DND-41 (cell line): ENCODE results near the gene TNC.

ENCODE experiments used
- ATAC-seq: fragments of 200-7000 bp; cut with Tn5 transposase; 3 replicates; pipeline ENCODE4 v1.9.1; 2021; ENCODE audit warnings: low read depth; ENCODE audit not compliant: insufficient read depth
- DNase-seq: peaks from one replicate; pipeline ENCODE4 v3.0.0-alpha.2; 2020
- H2AFZ ChIP-seq: 2 replicates; pipeline ENCODE4 v1.6.0; 2012; ENCODE audit warnings: low read depth, low read length
- H3K27ac ChIP-seq: 2 replicates; pipeline ENCODE4 v1.5.1; 2012; ENCODE audit warnings: low read length, inconsistent platforms
- H3K27me3 ChIP-seq: fragments of 200-600 bp; sonication (generic); 2 replicates; pipeline ENCODE4 v1.6.0; 2012; ENCODE audit warnings: low read length, mild to moderate bottlenecking, inconsistent platforms; ENCODE audit not compliant: insufficient read depth, poor library complexity
- H3K36me3 ChIP-seq: 2 replicates; pipeline ENCODE4 v1.5.1; 2012; ENCODE audit warnings: low read length, inconsistent platforms; ENCODE audit not compliant: insufficient read depth
- H3K4me1 ChIP-seq: 2 replicates; pipeline ENCODE4 v1.5.1; 2012; ENCODE audit warnings: mild to moderate bottlenecking, low read length; ENCODE audit not compliant: insufficient read depth
- H3K4me2 ChIP-seq: 2 replicates; pipeline ENCODE4 v1.6.0; 2012; ENCODE audit warnings: mild to moderate bottlenecking, moderate library complexity, low read length, inconsistent platforms; ENCODE audit not compliant: insufficient read depth
- H3K4me3 ChIP-seq, 2 experiments: fragments of 200-600 bp in 1 of 2; shearing (Covaris generic) in 1 of 2; 2 replicates each; pipeline ENCODE4 v1.5.1; 2012 to 2016; ENCODE audit warnings: inconsistent platforms in 2 of 2, low read length in 2 of 2, mild to moderate bottlenecking in 2 of 2, low read depth in 1 of 2, moderate library complexity in 1 of 2
- H3K79me2 ChIP-seq: 2 replicates; pipeline ENCODE4 v1.6.0; 2012; ENCODE audit warnings: low read length, inconsistent platforms; ENCODE audit not compliant: insufficient read depth
- H3K9ac ChIP-seq: 2 replicates; pipeline ENCODE4 v1.6.0; 2012; ENCODE audit warnings: low read depth, mild to moderate bottlenecking, inconsistent platforms, low read length, moderate library complexity
- H3K9me3 ChIP-seq: 2 replicates; pipeline ENCODE4 v1.5.1; 2012; ENCODE audit warnings: low read length, moderate library complexity, mild to moderate bottlenecking, inconsistent platforms; ENCODE audit not compliant: insufficient read depth, severe bottlenecking
- H4K20me1 ChIP-seq: 2 replicates; pipeline ENCODE4 v1.6.0; 2012; ENCODE audit warnings: low read length; ENCODE audit not compliant: insufficient read depth
- EZH2 ChIP-seq: IDR thresholded peaks from 3 replicates; pipeline ENCODE4 v1.6.1; 2012; ENCODE audit warnings: borderline replicate concordance, low read depth, mild to moderate bottlenecking, moderate library complexity, low read length, inconsistent platforms; ENCODE audit not compliant: severe bottlenecking
- TF ChIP-seq, protein P1 (sequence below): IDR thresholded peaks from 2 replicates; pipeline ENCODE4 v1.5.1; 2012; ENCODE audit warnings: borderline replicate concordance, low read length, moderate library complexity, mild to moderate bottlenecking; ENCODE audit not compliant: poor library complexity, severe bottlenecking; ENCODE audit errors: extremely low read depth

Gene TNC

DNA sequence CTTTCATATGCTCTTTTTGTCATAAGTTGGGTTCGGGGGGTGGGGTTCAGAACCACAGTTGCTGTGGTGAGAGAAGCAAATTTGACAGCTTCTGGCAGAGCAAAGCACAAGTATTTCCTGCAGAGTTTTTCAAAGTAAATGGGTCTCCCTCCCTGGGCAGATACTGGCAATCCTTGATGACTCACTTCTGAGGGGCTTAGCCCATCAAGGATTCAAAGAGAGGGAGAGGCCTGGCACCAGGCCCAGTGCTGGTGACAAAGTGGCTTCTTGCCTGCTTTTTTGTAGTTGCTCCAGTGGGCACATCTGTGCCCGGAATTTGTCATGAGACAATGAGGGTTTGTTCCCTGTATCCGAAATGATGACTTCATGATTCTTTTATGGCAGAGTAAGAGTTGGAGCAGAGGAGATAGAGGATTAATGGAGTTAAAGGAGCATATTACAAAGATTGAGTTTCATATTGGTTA is 46.6 kb upstream of the TNC start:
- H3K79me2 ChIP-seq, result no peaks in the 10 kb centered on the region
- peaks cover 15% of the 10 kb centered on the region for H3K4me1 ChIP-seq
- no peak overlapping the region for H3K4me3 ChIP-seq
- H3K27ac ChIP-seq, result no peak overlapping the region
- no peak overlapping the region for H2AFZ ChIP-seq
- ATAC-seq, result peak; percentile 83
- no peaks in the 10 kb centered on the region for H4K20me1 ChIP-seq
- H3K4me2 ChIP-seq, result peak overlapping the region; percentile 6; the same call in 1 of the 2 replicates
- H3K36me3 ChIP-seq, result no peaks in the 10 kb centered on the region
- no peaks in the 10 kb centered on the region for H3K27me3 ChIP-seq
- no peak for TF ChIP-seq EZH2
- TF ChIP-seq, protein P1, sequence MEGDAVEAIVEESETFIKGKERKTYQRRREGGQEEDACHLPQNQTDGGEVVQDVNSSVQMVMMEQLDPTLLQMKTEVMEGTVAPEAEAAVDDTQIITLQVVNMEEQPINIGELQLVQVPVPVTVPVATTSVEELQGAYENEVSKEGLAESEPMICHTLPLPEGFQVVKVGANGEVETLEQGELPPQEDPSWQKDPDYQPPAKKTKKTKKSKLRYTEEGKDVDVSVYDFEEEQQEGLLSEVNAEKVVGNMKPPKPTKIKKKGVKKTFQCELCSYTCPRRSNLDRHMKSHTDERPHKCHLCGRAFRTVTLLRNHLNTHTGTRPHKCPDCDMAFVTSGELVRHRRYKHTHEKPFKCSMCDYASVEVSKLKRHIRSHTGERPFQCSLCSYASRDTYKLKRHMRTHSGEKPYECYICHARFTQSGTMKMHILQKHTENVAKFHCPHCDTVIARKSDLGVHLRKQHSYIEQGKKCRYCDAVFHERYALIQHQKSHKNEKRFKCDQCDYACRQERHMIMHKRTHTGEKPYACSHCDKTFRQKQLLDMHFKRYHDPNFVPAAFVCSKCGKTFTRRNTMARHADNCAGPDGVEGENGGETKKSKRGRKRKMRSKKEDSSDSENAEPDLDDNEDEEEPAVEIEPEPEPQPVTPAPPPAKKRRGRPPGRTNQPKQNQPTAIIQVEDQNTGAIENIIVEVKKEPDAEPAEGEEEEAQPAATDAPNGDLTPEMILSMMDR, result no peak
- no peak overlapping the region for H3K9ac ChIP-seq
- DNase-seq, result peak; percentile 47
- no peaks in the 10 kb centered on the region for H3K9me3 ChIP-seq

DNA sequence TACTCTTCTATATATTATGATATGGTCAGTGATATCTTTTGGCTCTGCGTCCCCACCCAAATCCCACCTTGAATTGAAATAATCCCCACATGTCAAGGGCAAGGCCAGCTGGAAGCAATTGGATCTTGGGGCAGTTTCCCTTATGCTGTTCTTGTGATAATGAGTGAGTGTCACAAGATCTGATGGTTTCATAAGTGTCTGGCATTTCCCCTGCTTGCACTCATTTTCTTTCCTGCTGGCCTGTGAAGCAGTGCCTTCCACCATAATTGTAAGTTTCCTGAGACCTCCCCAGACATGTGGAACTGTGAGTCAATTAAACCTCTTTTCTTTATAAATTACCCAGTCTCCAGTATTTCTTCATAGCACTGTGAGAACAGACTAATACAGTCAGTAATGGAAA is 45.0 kb upstream of the TNC start:
- no peak overlapping the region for H3K4me2 ChIP-seq
- H3K79me2 ChIP-seq, result no peaks in the 10 kb centered on the region
- DNase-seq, result no peak
- H3K4me1 ChIP-seq, result peaks cover 15% of the 10 kb centered on the region
- ATAC-seq, result no peak
- H3K4me3 ChIP-seq, result no peak overlapping the region
- H2AFZ ChIP-seq, result no peak overlapping the region
- TF ChIP-seq, protein P1, result no peak
- TF ChIP-seq EZH2, result no peak
- H3K27ac ChIP-seq, result no peak overlapping the region
- no peak overlapping the region for H3K9ac ChIP-seq
- no peaks in the 10 kb centered on the region for H4K20me1 ChIP-seq
- no peaks in the 10 kb centered on the region for H3K27me3 ChIP-seq
- H3K36me3 ChIP-seq, result no peaks in the 10 kb centered on the region
- no peaks in the 10 kb centered on the region for H3K9me3 ChIP-seq

DNA sequence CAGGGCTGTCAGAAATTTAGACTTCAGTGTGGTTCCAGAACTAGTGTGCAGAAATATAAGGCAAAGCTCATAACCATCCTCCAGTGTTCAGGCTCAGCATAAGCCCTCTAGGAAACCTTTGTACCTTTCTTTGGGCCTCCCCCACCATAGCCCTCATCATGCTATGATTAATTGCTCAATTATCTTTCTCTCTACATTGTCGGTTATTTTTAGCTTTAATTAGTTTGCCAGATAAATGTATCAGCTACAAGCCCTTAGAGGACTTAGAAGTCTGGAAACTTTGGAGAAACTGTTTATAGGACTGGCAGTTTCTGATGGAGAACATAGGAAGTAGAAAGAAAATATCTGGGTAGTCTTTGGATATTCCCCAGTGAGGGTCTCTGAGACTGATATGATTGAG is 43.5 kb upstream of the TNC start:
- DNase-seq, result no peak
- Histone ChIP-seq H3K9me3 (no peaks in the 10 kb centered on the region), H3K36me3 (no peaks in the 10 kb centered on the region), H2AFZ (no peak overlapping the region), H3K4me2 (no peak overlapping the region), H3K4me3 (no peak overlapping the region), H4K20me1 (no peaks in the 10 kb centered on the region), H3K4me1 (peaks cover 15% of the 10 kb centered on the region), H3K27me3 (no peaks in the 10 kb centered on the region), H3K9ac (no peak overlapping the region), H3K79me2 (no peaks in the 10 kb centered on the region), H3K27ac (no peak overlapping the region)
- ATAC-seq, result no peak
- TF ChIP-seq EZH2, result no peak
- TF ChIP-seq, protein P1, result no peak
